Femur (tissue), 1 donor: ENCODE data around the gene ZNF76.

Source experiments
- DNase-seq: peaks from one replicate; pipeline ENCODE4 v3.0.0-alpha.2; 2017

The ZNF76 gene

DNA sequence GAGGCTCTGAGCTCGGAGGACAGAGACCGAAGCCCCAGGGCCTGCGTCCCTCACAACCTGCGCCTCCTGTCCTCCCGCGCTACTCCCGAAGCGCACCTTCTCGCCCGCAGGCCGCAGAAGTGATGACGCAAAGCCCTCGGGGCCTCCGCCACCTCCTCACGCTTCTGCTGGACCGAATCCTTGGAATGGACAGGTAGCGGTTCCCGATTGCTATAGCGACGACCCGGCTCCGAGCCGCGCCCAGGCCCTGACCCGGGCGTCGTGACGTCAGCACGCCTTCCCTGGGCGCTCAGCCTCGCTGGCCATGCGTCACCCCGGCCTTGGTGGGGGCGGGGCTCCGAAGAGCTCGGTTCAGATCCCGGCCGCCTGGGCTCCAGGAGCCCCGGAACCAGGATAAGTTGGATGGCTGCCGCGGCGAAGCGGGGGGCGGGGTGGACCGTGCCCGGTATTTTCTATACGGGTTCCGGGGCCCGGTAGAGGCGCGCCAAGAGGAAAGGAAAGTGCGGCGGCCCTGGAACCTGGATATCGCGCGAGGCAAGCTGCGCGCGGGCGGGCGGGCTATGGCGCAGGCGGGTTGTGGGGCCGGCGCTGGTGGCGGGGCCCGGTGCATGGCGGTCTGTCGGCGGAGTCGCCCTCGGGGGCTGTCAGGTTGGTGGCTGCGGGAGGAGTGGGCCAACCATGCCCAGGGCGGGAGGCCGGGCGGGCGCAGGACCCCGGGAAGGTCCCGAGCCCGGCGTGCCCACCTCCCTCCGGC is at the start of gene ZNF76:
ZNF76 (plus strand) TSS at position 542 of the 754 bp plus-strand sequence. CDS start 21,417 bp downstream, outside the sequence.
- DNase-seq = peak; percentile 98

DNA sequence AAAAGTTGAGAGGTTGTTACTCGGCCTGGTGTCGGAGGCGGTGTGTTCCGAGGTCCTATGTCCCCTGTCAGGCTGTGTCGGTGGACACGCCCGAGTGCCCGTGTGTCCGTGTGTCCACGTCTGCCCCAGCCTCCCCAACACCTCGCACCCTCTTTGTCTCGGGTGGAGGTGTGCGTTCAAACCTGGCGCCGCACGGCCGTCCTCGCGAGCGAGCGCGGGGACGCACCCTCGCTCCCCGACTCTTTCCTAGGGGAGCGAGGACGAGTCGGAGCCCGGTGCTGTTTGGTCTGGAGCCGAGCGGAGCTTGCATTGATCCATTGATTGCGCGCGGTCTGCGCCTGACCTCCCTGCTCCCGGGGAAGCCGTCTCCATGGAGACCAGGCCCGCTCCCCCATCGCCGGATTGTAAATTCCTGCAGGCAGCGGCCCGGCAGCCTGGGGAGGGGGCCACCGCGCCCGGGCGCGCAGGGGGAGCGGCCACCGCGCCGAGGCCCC is 46.2 kb upstream of the ZNF76 start:
- DNase-seq = no peak

DNA sequence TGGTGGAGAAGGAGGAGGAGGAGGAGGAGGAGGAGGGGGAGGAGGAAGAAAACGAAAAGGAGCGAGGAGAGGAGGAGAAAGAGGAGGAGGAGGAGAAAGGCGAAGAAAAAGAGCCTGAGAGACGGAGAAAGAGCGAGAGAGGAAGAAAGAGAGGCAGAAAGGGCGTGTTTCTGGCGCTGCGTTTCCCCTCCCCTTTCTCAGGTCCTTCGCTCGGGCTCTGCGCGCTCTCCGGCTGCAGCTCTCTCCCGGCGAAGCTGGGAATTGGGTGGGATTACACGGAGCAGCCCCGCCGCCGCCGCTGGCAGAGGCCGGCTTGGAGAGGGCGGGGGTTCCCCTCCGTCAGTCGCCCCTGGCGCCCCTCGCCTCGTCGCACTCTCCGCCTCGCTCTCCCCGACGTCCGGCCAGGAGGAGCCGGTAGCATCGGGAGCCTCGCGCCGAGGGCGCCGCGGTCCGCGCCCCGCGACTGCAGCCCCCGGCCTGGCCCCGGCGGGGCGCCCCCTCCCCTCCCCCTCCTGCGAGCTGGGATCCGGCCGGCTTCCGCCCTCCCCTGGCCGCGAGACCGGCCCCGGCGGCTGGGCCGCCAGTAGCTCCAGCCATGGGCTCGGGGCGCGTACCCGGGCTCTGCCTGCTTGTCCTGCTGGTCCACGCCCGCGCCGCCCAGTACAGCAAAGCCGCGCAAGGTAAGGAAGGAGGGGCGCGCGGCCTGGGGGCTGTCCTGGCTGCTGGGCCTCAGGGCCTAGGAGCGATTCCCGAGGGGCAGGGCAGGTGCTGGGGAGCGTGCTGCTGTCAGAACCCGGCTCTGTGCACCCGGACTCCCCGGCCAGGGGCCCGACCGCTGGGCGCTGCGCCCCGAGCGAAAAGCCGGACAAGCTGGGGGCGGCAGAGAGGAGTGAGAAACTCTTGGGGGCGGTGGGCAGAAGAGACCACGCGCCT is 45.4 kb upstream of the ZNF76 start, which contains the start of gene SCUBE3:
SCUBE3 (plus strand) TSS at position 133 of the 933 bp plus-strand sequence; CDS start at position 596, 463 bp downstream.
- DNase-seq = peak; percentile 65

DNA sequence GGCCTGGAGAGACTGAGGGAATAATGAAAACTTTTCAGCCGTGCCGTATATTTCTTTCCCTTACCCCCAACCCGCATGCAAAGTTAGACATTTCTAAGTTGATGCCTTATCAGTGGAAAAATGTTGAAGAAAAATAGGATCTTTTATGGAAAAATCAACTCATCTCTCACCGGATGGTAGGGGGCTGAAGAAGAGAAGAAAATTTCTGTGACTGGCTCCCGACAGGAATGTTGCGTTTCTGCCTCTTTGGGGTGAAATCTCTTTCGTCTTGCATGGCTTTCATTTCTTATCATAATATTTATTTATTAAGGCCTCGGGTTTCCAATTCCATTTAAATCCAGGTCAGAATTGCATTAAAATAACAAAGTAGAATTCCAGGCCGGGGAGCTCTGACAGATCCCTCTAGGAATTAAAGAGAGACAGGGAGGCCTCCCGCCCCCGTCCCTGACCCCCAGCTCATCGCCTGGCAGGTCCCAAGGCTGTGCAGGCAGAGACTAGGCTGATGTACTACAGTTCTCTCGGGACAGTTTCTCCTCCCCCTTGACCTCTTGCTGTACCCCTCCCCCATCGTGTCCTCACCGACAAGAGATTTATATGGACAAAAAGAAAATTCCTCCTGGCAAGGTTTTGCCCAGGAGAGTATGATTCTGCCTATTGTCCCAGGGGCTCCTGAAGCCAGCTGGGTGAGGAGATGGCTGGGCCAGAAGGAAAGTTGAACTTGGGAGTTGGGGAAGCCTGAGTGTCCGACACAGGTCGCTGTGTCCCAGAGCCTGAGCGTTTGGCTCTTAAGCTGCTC is 44.5 kb upstream of the ZNF76 start:
- no peak for DNase-seq

DNA sequence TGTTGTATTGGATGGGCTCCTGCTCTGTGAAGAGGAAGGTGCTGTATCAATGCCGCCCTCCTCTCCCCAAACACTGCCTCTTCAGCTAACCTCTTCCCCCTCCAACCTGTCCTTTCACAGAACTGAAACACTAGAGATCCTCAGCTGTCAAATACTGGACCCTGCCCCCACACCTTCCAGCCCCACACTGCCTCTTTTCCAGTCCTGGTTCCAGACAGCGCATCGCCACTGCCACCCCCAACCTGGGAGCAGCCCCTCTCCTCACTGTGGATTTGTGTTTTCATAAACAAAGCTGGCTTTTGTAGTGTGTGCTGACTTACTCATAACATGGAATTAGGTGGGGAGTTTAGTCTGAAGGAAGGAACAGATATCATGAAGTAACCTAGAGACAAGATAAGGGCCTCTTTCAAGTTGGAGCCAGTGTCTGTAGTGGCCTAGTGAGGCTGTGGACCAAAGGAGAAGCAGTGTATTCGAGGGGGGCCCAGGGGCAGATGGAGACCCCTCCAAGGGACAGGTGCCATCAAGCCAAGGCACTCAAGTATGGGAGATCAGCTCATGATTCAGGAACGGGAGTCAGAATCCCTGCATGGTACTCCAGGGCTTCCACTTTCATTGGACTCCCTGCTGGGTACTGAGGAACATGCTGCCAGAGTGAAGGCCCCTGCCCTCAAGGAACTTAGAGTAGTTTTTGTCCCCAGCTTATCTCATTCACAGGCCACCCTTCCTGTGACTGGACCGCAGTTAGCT is 43.7 kb upstream of the ZNF76 start:
- no peak for DNase-seq

DNA sequence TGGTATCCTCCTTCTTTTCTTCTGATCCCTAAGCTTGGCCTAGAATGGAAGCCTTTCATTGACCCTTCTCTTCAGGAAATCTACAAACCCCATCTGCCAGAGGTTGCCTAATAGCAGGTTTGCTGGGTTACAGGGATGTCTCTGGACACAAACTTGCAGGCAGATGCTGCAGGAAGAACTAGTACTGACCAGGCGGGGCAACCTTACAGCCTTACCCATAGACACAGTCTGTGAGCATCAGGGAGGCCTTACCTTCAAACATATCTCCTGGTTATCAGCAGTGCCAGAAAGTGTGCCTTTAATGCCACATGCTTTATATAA is 43.2 kb upstream of the ZNF76 start:
- DNase-seq = no peak

DNA sequence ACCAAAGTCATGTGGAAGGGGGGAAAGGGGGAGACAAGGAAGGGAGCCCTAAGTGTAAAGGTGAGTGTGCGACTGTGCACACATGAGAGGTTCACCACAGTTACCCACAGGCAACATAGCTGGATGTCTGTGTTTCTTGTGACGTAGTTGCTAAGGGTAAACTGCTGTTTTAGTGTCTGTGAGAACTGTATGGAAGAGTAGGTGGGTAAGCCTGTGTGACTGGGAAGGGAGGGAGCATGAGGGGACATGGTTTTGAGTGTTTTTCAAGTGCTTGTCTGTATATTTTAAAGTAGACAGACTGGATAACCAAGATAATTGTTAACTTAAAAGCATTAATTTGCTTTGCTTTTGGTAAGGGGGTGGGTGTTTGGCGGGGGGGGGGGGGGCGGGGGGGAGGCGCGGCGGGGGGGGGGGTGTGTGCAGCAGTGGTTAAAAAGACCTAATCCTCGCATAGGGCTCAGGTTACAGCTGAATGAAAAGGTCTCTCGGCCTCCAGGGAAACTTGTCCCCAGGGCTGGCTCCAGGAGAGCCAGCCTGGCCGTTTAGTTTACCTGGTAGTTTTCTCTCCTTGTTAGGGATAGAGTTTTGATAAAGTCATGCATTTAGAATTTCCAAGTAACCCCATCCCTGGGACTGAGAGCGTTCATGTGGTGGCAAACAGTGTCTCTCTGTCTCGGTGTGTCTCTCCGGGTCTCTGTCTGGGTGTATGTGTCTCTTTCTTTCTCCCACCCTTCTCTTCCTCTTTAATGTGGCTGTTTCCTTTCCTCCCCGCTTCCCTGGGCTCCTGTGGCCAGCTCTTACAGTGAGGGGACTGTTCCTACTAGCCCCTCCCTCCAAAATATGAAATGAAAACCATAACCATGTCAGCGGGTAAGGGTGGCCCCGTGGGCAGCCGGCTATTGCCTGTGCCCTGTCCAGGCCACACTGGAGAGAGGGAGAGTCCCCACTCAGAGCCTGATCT is 42.4 kb upstream of the ZNF76 start:
- DNase-seq = no peak

DNA sequence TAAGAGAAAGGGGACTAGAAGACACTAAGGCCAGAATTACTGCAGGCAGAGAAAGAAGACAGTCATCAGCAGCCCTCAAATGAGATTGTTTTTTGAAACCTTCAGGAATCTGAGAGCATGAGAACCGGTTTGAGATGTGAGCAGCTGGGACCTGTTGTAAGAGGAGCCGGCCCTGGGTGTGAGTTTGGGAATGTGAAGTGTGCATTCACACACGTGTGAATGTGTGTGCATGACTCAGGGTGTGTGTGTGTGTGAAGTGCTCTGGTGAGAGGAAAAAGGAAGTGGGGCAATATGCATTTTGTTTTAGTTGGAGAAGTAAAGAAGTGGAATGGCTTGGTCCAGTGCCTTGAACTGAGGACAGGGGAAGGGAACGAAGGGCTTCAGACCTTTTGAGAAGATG is 41.5 kb upstream of the ZNF76 start:
- no peak for DNase-seq

DNA sequence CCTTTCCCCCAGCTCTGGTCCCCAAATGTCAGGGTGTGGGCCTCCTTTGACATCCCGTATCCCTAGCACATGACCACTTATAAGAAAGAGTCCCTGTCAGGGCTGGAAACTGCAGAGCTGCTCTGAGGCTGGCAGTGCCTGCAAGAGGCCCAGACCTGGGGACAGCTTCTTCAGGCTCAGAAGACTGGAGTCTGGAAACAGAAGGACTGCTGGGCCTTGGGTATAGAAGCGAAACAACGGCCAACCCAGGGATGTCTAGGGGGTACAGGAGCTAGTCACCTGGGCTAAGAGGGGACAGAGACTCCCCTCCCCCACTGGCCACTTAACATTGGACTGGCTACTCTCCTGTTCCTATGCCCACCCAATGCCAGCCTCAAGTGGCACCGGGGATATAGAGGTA is 41.1 kb upstream of the ZNF76 start:
- no peak for DNase-seq

DNA sequence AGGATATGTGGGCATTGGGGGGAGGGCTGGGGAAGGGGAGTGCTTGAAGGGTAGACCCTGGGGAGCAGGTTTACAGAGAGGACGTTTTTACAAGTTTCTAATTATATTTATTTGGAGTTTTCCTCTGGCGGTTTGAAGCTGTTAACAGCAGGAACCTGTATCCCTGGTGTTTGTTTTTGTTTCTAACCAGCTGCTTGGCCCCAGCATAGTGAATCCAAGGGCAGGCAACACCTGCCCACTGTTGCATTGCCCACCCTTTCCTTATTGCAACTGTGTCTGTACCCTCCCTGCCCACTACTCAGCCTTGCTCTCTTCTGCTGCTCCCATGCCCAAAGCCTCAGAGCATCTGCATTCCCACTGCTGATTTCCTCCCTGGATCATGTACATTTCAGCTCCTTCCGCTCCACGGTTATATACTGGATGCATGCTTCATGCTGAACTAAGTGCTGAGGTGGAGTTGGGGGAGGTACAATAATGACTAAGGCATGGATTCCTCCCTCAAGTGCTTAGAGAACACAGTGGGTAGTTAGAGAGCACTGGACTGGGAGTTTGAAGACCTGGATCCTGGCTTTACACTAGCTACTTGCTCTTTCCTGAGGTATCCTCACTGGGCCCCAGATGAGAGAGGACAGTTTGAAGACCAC is 39.7 kb upstream of the ZNF76 start:
- DNase-seq = no peak

DNA sequence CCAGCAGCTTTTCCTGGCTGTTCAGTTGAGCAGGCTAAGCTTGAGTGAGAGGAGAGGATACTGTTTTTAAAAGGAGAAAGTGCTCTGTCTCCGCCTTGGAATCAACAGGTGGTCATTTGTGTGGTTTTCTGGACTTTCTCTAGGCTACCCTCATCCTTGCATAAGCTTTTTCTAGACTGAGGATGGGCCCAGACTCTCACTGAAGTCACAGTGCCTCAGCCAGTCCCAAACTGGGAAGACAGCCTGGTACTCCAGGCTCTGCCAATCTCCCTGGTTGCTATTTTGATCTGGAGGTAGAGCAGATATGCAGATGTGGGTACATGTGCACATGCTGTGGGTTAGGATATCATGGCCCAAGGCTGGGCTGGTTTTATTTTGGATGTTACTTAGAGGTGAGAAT is 38.8 kb upstream of the ZNF76 start:
- DNase-seq = no peak

DNA sequence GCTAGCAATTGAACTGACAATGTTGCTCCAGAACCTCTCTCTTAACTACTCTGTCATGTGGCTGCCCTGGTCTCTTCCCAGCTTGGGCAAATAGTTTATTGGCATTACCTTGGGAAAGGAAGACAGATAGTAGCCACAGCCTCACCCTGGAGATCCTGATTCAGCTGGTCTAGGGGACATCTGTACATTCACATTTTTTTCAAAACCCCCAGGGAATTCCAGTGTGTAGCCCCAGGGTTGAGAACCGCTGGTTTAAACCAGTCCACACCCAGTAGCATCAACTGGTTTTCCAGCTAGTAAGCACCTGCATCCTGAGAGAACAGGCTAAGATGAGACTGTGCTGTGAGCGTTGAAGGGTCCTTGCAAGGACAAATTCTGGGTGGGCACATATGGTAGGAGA is 36.1 kb upstream of the ZNF76 start:
- DNase-seq = no peak

DNA sequence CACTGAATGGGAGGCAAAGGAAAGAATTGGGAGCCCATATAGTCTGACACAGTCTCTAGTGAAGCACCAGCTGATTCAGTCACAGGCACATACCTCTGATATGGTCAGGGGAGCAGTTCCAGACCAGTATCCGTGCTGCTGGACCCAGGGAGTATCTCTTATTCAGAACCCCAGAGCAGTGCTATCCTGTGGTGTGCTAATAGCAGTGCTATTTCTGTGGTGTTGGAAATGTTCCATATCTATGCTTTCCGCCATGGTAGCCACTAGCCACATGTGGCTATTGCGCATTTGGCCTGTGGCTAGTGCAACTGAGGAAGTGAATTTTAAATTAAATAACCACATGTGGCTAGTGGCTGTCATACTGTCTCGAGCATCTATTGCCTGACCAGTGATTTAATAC is 34.8 kb upstream of the ZNF76 start:
- DNase-seq = no peak

DNA sequence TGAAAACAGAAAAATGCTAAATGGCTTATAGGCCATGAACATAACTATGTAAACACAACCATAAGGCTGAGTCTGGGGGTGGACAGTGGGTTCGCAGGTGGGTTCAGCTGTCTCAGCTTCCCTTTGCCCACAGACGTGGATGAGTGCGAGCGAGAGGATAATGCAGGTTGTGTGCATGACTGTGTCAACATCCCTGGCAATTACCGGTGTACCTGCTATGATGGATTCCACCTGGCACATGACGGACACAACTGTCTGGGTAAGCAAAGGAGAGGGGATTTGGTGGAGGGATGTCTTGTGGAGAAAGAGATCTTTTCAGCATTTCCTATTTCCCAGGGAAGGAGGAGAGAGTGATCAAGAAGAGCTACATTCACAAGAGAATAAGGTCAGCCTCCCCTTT is 31.1 kb upstream of the ZNF76 start:
- no peak for DNase-seq

DNA sequence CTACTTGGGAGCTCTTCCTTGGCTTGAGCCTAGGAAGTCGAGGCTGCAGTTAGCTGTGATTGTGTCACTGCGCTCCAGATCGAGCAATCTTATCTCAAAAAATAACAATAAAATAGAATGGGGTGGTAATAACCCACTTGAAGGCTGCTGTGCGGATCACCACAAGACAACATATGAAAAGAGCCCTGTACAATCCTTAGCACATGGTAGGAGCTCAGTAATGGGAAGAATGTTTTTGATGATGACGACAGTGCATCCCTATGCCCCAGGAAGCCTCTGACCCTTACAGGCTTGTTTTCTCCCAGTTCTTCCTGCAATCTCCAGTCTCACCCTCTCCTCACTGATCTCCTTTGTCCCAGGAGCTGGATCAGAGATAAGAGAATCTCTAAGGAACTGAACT is 30.2 kb upstream of the ZNF76 start:
- no peak for DNase-seq

DNA sequence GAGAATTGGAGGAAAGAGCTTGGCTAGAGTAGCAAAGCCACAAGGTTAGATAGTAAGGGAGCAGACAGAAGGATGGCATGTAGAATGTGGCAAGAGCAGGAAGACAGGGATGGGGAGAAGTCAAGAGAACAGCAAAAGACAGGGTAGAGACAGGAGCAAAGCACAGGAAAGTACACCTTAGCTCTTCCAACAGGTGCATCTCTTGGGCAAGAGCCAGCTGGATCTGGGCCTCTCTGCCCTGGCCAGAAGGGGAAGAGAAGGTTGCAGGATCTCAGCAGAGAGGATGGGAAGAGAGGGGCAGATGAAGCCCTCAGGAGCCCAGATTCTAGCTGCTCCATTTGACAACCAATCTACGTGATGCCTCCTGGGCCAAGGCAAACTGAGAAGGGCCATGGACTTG is 29.0 kb upstream of the ZNF76 start:
- no peak for DNase-seq

DNA sequence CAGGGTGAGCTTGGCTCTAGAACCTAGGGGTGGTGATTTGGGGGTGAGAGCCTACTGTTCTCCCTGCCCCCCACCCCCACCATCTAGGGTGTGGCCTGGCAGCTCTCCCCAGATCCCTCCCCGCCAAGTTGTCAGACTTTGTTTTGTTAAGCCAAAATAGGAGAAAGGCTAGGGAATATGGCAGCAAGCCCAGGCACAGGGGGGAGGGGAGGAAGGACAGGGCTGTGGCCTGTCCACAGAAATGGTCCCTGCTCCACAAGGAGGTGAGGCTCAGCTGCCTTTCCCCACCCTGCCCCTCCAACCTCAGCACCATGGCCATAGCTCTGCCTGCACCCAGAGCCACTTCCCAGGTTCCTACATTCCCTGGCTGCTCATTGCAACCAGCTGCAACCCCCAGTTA is 28.6 kb upstream of the ZNF76 start:
- DNase-seq = no peak

DNA sequence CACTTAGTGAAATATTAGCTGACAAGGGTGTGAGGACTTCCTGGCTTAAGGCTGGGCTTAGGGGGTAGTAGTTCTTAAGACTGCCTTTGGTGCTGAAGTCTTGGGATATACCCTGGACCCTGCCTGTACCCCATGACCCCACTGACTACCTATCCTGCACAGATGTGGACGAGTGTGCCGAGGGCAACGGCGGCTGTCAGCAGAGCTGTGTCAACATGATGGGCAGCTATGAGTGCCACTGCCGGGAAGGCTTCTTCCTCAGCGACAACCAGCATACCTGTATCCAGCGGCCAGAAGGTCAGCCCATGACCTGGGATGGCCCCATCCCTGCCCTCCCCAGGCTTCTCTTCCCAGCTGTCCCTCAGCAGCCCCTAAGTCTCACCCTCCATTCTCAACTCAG is 28.0 kb upstream of the ZNF76 start:
- DNase-seq = no peak

DNA sequence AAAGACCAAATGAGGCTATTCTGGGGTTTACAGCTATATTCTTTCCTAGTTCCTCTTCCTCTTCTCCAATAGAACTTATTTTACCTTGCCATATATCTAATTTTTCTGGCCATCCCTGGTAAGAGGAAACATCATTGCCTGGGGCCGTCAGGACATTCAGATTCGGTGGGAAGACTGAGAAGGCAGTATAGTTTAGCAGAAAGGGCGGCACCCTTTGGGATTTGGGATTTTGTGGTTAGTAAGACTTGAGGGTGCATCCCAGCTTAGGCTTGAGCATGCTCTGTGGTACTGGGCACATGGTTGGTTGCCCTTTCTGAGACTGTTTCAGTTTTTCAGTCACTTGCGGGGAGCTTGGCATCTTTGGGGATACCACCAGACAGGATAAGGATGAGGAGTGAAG is 24.6 kb upstream of the ZNF76 start:
- no peak for DNase-seq

DNA sequence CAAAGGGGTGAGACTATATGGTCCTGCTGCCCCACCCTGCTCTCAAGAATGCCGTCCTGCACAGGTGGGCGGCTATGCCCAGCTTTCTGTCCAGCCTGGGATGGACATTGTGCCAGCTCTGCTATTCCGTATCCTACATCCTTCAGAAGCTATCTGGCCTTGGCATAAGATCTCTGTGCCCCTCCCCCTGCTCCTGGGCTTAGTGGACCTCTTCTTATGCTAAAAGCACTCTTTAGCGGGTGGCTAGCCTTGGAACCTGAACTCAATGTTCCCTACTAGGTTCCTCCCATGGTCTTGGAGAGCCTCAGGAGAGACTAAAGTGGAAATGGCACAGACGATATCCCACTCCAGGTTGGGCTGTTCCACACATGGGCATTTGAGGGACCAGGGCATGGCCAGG is 23.3 kb upstream of the ZNF76 start:
- DNase-seq = no peak

DNA sequence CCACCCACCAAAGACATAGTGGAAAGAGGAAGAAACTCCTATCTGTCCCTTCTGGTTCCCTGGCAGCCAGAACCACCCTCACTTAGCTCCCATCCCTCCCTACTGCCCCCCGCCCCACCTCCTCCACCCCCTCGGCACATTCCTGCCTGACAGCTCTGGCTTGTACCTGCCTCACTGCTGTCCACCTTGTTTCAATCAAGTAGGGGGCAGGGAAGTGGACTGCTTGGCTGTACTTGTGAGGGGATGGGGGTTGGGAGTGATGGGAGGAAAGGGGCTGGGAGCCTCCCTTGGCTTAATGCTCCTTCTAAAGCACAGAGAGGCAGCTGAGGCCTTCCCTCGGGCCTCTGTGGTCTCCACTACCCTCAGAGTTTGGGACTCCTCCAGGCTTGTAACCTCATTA is 22.1 kb upstream of the ZNF76 start:
- DNase-seq = no peak
